AG09319 (cell line): ENCODE measurements around the gene IL12RB1.

Experiments
- DNase-seq: peaks from one replicate; pipeline ENCODE4 v3.0.0-alpha.2; 2010; ENCODE audit warnings: low read depth; ENCODE audit errors: extremely low read depth
- CTCF ChIP-seq: IDR thresholded peaks from 2 replicates; pipeline ENCODE4 v1.5.1; 2011; ENCODE audit warnings: low read depth, mild to moderate bottlenecking, inconsistent platforms, low read length, moderate library complexity

The IL12RB1 gene

GRCh38 chr19:18013210-18014111, 73.3 kb downstream of the IL12RB1 start:
- no peak for DNase-seq

GRCh38 chr19:18010149-18010548, 76.6 kb downstream of the IL12RB1 start:
- TF ChIP-seq CTCF = no peak
- no peak for DNase-seq

More at GRCh38 chr19:18013210-18014111, 73.3 kb downstream of the IL12RB1 start:
- TF ChIP-seq CTCF = no peak

GRCh38 chr19:18009412-18010066, 77.2 kb downstream of the IL12RB1 start:
- TF ChIP-seq CTCF = no peak
- DNase-seq = no peak
